HG02610 (cell line): Measurements from ENCODE around the gene MAB21L2.

Source experiments
- ATAC-seq: cut with Tn5 transposase; IDR thresholded peaks from one replicate; pipeline ENCODE4 v1.9.1; 2021; ENCODE audit warnings: mild to moderate bottlenecking, moderate library complexity; ENCODE audit not compliant: unreplicated experiment

MAB21L2 gene

GRCh38 chr4:150600812-150601445, 19.0 kb downstream of the MAB21L2 start:
- no peak for ATAC-seq

- no peak for ATAC-seq
Measured at GRCh38 chr4:150609131-150609530, 27.2 kb downstream of the MAB21L2 start.

- ATAC-seq, result no peak
Measured at GRCh38 chr4:150619042-150619441, 37.1 kb downstream of the MAB21L2 start.

- ATAC-seq, result no peak
Measured at GRCh38 chr4:150624055-150624454, 42.1 kb downstream of the MAB21L2 start.

- ATAC-seq, result no peak
Measured at GRCh38 chr4:150625033-150625432, 43.1 kb downstream of the MAB21L2 start.

- ATAC-seq, result no peak
Measured at GRCh38 chr4:150628073-150628472, 46.1 kb downstream of the MAB21L2 start.

- ATAC-seq, result no peak
Measured at GRCh38 chr4:150632639-150633038, 50.7 kb downstream of the MAB21L2 start.
